SK-N-SH treated with all-trans-retinoic acid at 6 μM for 48 hours (cell line): ENCODE measurements around the gene CRB3.

Experiments
- ARNTL ChIP-seq: fragments of 450-650 bp; formaldehyde crosslinking; IDR thresholded peaks from 2 replicates; pipeline ENCODE4 v1.5.0; 2020; ENCODE audit warnings: low read depth, mild to moderate bottlenecking, moderate library complexity, borderline replicate concordance
- GLIS3 ChIP-seq: fragments of 250-450 bp; sonication (Bioruptor Pico); IDR thresholded peaks from 2 replicates; pipeline ENCODE4 v1.5.0; 2020; ENCODE audit warnings: mild to moderate bottlenecking, moderate library complexity
- TSHZ2 ChIP-seq: fragments of 250-450 bp; sonication (Bioruptor Pico); IDR thresholded peaks from 2 replicates; pipeline ENCODE4 v1.5.0; 2020; ENCODE audit warnings: mild to moderate bottlenecking, moderate library complexity

DNA sequence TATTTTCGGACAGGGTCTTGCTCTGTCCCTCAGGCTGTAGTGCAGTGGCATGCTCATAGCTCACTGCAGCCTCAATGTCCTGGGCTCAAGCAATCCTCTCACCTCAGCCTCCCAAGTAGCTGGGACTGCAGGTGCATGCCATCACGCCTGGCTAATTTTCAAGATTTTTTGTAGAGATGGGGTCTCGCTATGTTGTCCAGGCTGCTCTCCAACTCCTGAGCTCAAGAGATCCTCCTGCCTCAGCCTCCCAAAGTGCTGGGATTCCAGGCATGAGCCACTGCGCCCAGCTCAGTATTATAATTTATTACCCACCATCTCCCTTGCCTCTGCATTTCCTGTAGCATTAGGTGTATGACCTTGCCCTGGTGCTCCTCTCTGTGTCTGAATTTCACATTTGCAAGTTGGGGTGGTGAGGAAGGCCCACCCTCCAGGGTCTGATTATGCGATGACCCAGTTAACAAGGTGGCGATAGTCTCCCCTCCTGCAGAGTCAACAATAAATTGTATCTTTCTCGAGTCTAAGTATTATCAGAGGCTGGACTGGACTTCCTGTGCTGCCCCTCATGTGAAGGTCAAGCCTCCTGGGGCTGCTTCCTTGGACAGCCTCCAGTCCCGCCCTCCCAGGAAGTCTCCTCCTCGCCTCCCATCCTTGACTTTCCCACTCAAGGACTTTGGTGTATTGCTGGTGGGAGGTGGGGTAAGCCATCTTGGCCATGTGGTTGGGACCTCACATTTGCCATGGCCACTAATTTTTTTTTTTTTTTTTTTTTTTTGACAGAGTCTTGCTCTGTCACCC, 39.5 kb downstream of the CRB3 start:
- no peak for TF ChIP-seq GLIS3 (CRISPR knock-in tag)
- TF ChIP-seq ARNTL (CRISPR knock-in tag) = no peak
- no peak for TF ChIP-seq TSHZ2
